Measurements from ENCODE around the gene UBASH3B. TPM values are rescaled to one million over a fixed set of nuclear protein-coding genes. Genes with fewer than 3 reads are reported as not detected.

UBASH3B gene
- total RNA-seq, 1 donor from 2014 or later = 2.0 TPM

GRCh38 chr11:122711362-122711761 is 55.8 kb downstream of the UBASH3B start:
- no peaks in the 10 kb centered on the region for H3F3A ChIP-seq (ENCODE audit: low read depth)
- no peaks in the 10 kb centered on the region for H3K79me2 ChIP-seq (ENCODE audit: low read depth)
- no peak overlapping the region for H3K27ac ChIP-seq
- Mint-ChIP-seq H3K27me3 (ENCODE audit: insufficient read depth, low read depth) (peaks cover 3% of the 10 kb centered on the region), H3K4me3 (no peak overlapping the region), H3K4me1 (peaks cover 19% of the 10 kb centered on the region), H3K36me3 (no peaks in the 10 kb centered on the region), H3K9me3 (no peaks in the 10 kb centered on the region), H3K27ac (no peak overlapping the region)
- H2AFZ ChIP-seq (replicated peaks) = no peak overlapping the region
- H3K4me1 ChIP-seq = no peaks in the 10 kb centered on the region
- H3K4me2 ChIP-seq = no peak overlapping the region
- no peak overlapping the region for H3K9ac ChIP-seq
- H3K36me3 ChIP-seq = no peaks in the 10 kb centered on the region
- H3K27me3 ChIP-seq = no peaks in the 10 kb centered on the region
- H3K9me3 ChIP-seq (ENCODE audit: low read depth) = no peaks in the 10 kb centered on the region
- H3K4me3 ChIP-seq = no peak overlapping the region
- DNase-seq (ENCODE audit: low spot score) = no peak
- no peaks in the 10 kb centered on the region for H4K20me1 ChIP-seq (ENCODE audit: low read depth)
- TF ChIP-seq EZH2phosphoT487 (IDR thresholded peaks at IDR 0.05) (no peak), EZH2 (IDR thresholded peaks at IDR 0.05) (no peak)
- TF ChIP-seq, protein P1, sequence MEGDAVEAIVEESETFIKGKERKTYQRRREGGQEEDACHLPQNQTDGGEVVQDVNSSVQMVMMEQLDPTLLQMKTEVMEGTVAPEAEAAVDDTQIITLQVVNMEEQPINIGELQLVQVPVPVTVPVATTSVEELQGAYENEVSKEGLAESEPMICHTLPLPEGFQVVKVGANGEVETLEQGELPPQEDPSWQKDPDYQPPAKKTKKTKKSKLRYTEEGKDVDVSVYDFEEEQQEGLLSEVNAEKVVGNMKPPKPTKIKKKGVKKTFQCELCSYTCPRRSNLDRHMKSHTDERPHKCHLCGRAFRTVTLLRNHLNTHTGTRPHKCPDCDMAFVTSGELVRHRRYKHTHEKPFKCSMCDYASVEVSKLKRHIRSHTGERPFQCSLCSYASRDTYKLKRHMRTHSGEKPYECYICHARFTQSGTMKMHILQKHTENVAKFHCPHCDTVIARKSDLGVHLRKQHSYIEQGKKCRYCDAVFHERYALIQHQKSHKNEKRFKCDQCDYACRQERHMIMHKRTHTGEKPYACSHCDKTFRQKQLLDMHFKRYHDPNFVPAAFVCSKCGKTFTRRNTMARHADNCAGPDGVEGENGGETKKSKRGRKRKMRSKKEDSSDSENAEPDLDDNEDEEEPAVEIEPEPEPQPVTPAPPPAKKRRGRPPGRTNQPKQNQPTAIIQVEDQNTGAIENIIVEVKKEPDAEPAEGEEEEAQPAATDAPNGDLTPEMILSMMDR (IDR thresholded peaks at IDR 0.05) = no peak

DNA sequence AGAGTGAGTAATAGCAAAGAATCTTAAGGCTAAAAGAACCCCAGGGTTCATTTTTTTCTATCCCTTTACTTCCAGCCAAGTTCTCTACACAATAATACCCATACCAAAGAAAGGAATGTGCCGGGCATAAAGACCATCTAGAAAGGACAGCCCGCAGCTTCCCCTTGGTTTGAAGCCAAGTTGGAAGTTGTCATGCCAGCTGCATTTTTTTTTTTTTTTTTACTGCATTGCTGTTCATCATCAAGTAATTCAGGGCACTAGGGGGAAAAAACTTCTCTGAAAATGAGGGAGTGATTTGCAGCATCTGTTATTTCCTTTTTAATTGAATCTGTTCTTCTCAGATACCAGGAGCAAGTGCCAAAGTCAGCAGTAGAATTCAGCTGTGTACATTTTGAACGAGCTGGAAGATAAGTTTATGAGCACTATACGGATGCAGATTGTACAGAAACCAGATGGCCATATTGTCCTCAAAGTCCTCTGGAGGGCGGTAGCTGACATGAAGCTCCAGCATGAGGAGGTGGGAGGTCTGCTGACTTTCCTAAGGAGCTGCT is 56.4 kb downstream of the UBASH3B start:
- H3K79me2 ChIP-seq (ENCODE audit: low read depth) = no peaks in the 10 kb centered on the region
- no peak overlapping the region for H3K27ac ChIP-seq

GRCh38 chr11:122714004-122714403 is 58.5 kb downstream of the UBASH3B start:
- Histone ChIP-seq H3K4me3 (no peak overlapping the region), H4K20me1 (ENCODE audit: low read depth) (no peaks in the 10 kb centered on the region), H3K9me3 (ENCODE audit: low read depth) (no peaks in the 10 kb centered on the region), H3K4me1 (no peaks in the 10 kb centered on the region), H3K27me3 (no peaks in the 10 kb centered on the region), H3K4me2 (no peak overlapping the region), H2AFZ (replicated peaks) (no peak overlapping the region), H3K27ac (no peak overlapping the region), H3K36me3 (no peaks in the 10 kb centered on the region), H3K79me2 (ENCODE audit: low read depth) (no peaks in the 10 kb centered on the region), H3F3A (ENCODE audit: low read depth) (no peaks in the 10 kb centered on the region), H3K9ac (no peak overlapping the region)
- no peak overlapping the region for H3K4me3 Mint-ChIP-seq
- no peak overlapping the region for H3K27ac Mint-ChIP-seq
- no peaks in the 10 kb centered on the region for H3K27me3 Mint-ChIP-seq (ENCODE audit: insufficient read depth, low read depth)
- DNase-seq (ENCODE audit: low spot score) = no peak
- H3K36me3 Mint-ChIP-seq = no peaks in the 10 kb centered on the region
- TF ChIP-seq, protein P1 (IDR thresholded peaks at IDR 0.05) = no peak
- no peak for TF ChIP-seq EZH2 (IDR thresholded peaks at IDR 0.05)
- no peak for TF ChIP-seq EZH2phosphoT487 (IDR thresholded peaks at IDR 0.05)
- no peaks in the 10 kb centered on the region for H3K9me3 Mint-ChIP-seq
- H3K4me1 Mint-ChIP-seq = peaks cover 11% of the 10 kb centered on the region

More for the DNA sequence above, 56.4 kb downstream of the UBASH3B start:
- Mint-ChIP-seq H3K36me3 (no peaks in the 10 kb centered on the region), H3K4me3 (no peak overlapping the region), H3K9me3 (no peaks in the 10 kb centered on the region), H3K27me3 (ENCODE audit: insufficient read depth, low read depth) (no peaks in the 10 kb centered on the region), H3K4me1 (peaks cover 17% of the 10 kb centered on the region), H3K27ac (no peak overlapping the region)
- no peak for DNase-seq (ENCODE audit: low spot score)
- no peaks in the 10 kb centered on the region for H3K9me3 ChIP-seq (ENCODE audit: low read depth)
- H3K4me1 ChIP-seq = no peaks in the 10 kb centered on the region
- H3F3A ChIP-seq (ENCODE audit: low read depth) = no peaks in the 10 kb centered on the region
- no peak overlapping the region for H3K9ac ChIP-seq
- TF ChIP-seq EZH2 (IDR thresholded peaks at IDR 0.05) (no peak), EZH2phosphoT487 (IDR thresholded peaks at IDR 0.05) (no peak)
- TF ChIP-seq, protein P1 (IDR thresholded peaks at IDR 0.05) = no peak
- no peak overlapping the region for H2AFZ ChIP-seq (replicated peaks)
- no peaks in the 10 kb centered on the region for H3K36me3 ChIP-seq
- no peak overlapping the region for H3K4me2 ChIP-seq
- no peak overlapping the region for H3K4me3 ChIP-seq
- no peaks in the 10 kb centered on the region for H4K20me1 ChIP-seq (ENCODE audit: low read depth)
- H3K27me3 ChIP-seq = no peaks in the 10 kb centered on the region

Measured in neural progenitor cell (in vitro differentiated cells).